Heart left ventricle (tissue), 16 donors: ENCODE measurements around the gene RTN3. TPM values are rescaled to one million over a fixed set of nuclear protein-coding genes. Genes with fewer than 3 reads are reported as not detected.

ENCODE experiments used
- ATAC-seq, 4 donors: fragments of 200-7000 bp; cut with Tn5 transposase; one replicate each; pipeline ENCODE4 v1.9.1; 2020 to 2022; ENCODE audit warnings: moderate library complexity in 4 of 4, mild to moderate bottlenecking in 3 of 4, moderate number of reproducible peaks in 1 of 4
- DNase-seq, 5 donors: peaks; one replicate each; pipeline ENCODE4 v3.0.0-alpha.2; 2020
- H3K27ac ChIP-seq, 12 donors: fragments of 200-600 bp; sonication (generic) in 4 of 12; one replicate each; pipeline versions ENCODE4 v1.5.0 to v1.8.0; 2016 to 2022; ENCODE audit warnings: mild to moderate bottlenecking in 2 of 12
- H3K27me3 ChIP-seq, 9 donors: fragments of 200-600 bp; sonication (generic) in 2 of 9; one replicate each; pipeline versions ENCODE4 v1.5.1 to v1.8.0; 2016 to 2022; ENCODE audit warnings: mild to moderate bottlenecking in 3 of 9
- H3K36me3 ChIP-seq, 9 donors: fragments of 200-600 bp; sonication (generic) in 2 of 9; one replicate each; pipeline versions ENCODE4 v1.5.0 to v1.8.0; 2018 to 2022; ENCODE audit warnings: mild to moderate bottlenecking in 2 of 9
- H3K4me1 ChIP-seq, 12 donors: fragments of 200-600 bp; sonication (generic) in 4 of 12; one replicate each; pipeline versions ENCODE4 v1.5.0 to v1.8.0; 2016 to 2022; ENCODE audit warnings: mild to moderate bottlenecking in 3 of 12
- H3K4me3 ChIP-seq, 12 donors: fragments of 200-600 bp; sonication (generic) in 4 of 12; one replicate each; pipeline versions ENCODE4 v1.5.0 to v1.8.0; 2017 to 2022; ENCODE audit warnings: mild to moderate bottlenecking in 9 of 12, moderate library complexity in 4 of 12
- H3K9me3 ChIP-seq, 12 donors: fragments of 200-600 bp; sonication (generic) in 4 of 12; one replicate each; pipeline versions ENCODE4 v1.5.0 to v1.8.0; 2016 to 2022; ENCODE audit warnings: mild to moderate bottlenecking in 1 of 12
- POLR2A ChIP-seq, 2 donors: fragments of 450-650 bp; IDR thresholded peaks; one replicate each; pipeline ENCODE4 v1.6.1; 2017; ENCODE audit warnings: antibody characterized with exemption in 2 of 2, mild to moderate bottlenecking in 2 of 2, moderate library complexity in 2 of 2
- WGBS, 4 donors: extraction: QIAGEN DNeasy Blood & Tissue Kit in 2 of 4; methylation state at CpG; one replicate each; pipeline versions ENCODE4 v1.1.5 to v1.1.7; 2013 to 2018; 5-methylcytosine and 5-hydroxymethylcytosine counted together
- intact Hi-C, 10 donors: fragments of 100-400 bp; cut with DNase I; formaldehyde crosslinking; loops; one replicate each; pipeline versions ENCODE4 v1.11.1 to v1.14.2; 2022
- polyA plus RNA-seq, 2 donors: library from polyadenylated mRNA; stranded (reverse); fragments of 200-250 nt; gene quantifications; one replicate each; pipeline ENCODE4 v1.2.3, GENCODE V29; 2013
- total RNA-seq, 9 donors: library from RNA; depleted of rRNA in 2 of 9; stranded (reverse); fragments of >200 nt in 2 of 9; fragmentation: NEBNext Ultra II Directional in 3 of 9; extraction: Animal tissue kit (Norgen Biotek cat#: 25700) in 3 of 9; gene quantifications; one replicate each; pipeline versions ENCODE4 v1.1.0 to v1.2.4, GENCODE V29; 2016 to 2023
- TF ChIP-seq, protein P1 (sequence below), 12 donors: fragments of 200-600 bp; sonication (generic) in 4 of 12; IDR thresholded peaks; one replicate each; pipeline versions ENCODE4 v1.5.0 to v1.8.0; 2018 to 2022; ENCODE audit warnings: antibody characterized with exemption in 12 of 12, mild to moderate bottlenecking in 5 of 12
- donor health status: ischemic (EF 13 %, LVEDD 7.1; RV severe dilation, severe dysfunction).
- donor health status: healthy with polysubstance abuse.
- donor health status: DM: no; HTN: yes; CAD: no.
- donor health status: DM: no; HTN: no; CAD: no.
- donor health status: ischemic (EF 25% LVEDD 6.9; RV normal size, moderate dysfunction).
- donor health status: ischemic (EF 25% LVEDD 5.7; RV mildly dilated, moderate dysfunction).
- donor health status: healthy.
- donor health status: DM: yes; HTN: yes; CAD: no.
- donor health status: ischemic (EF 35%, LVEDD 5.7; RV mildly dilated, moderate dysfunction).
- donor health status: nonischemic (EF 11% LVEDD 7.7; RV severe dilation, severe dysfunction).
- donor health status: DM: yes; HTN: yes; CAD: no.
- donor health status: PGD.
- donor health status: ischemic (EF 29% LVEDD 5.4; RV normal size, mild dysfunction).
- donor health status: nonischemic (EF 23%, LVEDD 6.1; RV moderate dilation, normal function).

RTN3 gene
- total and polyA plus RNA-seq, 11 donors: 31.2 to 82.9 (median 65.9) TPM

DNA sequence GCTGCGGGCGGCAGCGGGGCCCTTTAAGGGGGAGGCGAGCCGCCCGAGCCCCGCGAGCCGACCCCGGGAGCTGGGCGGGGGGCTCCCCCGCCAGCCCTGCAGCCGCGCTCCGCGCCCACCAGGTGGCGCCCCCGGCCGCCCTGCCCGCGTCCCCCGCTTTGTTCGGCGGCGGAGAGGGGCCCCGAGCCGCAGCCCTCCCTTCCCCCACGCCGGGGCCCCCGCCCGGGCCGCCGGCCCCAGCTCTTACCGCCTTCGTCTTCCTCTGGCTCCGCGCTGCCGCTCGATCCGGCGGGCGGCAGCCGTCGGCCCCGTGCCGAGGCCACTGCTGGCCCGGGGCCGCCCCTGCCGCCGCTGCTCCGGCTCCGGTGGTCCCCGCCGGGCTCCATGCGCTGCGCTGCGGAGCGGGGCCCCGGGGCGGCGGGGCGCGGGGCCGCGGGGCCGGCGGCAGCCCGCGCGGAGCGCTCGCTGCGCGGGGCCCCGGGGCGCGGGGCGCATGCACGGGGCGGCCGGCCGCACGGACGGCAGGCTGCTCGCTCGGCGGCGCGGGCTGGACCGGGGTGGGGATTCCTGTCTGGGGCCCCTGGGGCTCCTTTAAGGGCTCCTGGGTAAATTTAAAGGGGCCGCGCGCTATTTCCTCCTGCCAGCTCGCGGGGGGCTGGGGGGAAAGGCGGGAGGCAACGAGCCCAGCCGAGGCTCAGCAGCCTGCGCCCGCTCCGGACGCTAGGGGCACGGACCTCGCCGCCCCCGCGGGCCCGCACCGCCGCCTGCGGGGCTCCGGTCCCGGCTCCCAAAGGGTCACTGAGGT is 87.1 kb downstream of the RTN3 start, which contains the start of gene ZFTA:
Gene ZFTA, minus strand, starts transcription at position 539 of the 805 bp plus-strand sequence. Its CDS starts 153 bp downstream, at position 386.
- ATAC-seq (peak in 3 of 4 donors; percentile 39 to 49 (median 44)), DNase-seq (peak; percentile 72 to 85 (median 76))
- Histone ChIP-seq H3K27me3 (peaks cover 0 to 10% (median 0%) of the 10 kb centered on the region in 9 donors), H3K4me3 (peak within 1 kb of the TSS; percentile 62 to 99 (median 88)), H3K36me3 (peaks cover 0 to 4% (median 0%) of the 10 kb centered on the region in 9 donors), H3K4me1 (peaks cover 0 to 39% (median 21%) of the 10 kb centered on the region in 12 donors), H3K27ac (peak within 1 kb of the TSS; percentile 72 to 91 (median 86)), H3K9me3 (no peaks in the 10 kb centered on the region)
- intact Hi-C loops: loop anchor here (1.0 to 10.0 kb wide), 10 partner anchors 44 to 376 kb away; partner anchors contain the start of genes SPINDOC (in 9 of the 10) and MARK2 (in 1 of the 10)
- WGBS, 4 donors: 0 to 1% (median 1%) methylated on average over 26 to 113 of the region's 113 CpGs; no CpG with 5 or more reads in 1 of the 4 donors
- no peak for TF ChIP-seq POLR2A (IDR thresholded peaks at IDR 0.05)
- TF ChIP-seq, protein P1, sequence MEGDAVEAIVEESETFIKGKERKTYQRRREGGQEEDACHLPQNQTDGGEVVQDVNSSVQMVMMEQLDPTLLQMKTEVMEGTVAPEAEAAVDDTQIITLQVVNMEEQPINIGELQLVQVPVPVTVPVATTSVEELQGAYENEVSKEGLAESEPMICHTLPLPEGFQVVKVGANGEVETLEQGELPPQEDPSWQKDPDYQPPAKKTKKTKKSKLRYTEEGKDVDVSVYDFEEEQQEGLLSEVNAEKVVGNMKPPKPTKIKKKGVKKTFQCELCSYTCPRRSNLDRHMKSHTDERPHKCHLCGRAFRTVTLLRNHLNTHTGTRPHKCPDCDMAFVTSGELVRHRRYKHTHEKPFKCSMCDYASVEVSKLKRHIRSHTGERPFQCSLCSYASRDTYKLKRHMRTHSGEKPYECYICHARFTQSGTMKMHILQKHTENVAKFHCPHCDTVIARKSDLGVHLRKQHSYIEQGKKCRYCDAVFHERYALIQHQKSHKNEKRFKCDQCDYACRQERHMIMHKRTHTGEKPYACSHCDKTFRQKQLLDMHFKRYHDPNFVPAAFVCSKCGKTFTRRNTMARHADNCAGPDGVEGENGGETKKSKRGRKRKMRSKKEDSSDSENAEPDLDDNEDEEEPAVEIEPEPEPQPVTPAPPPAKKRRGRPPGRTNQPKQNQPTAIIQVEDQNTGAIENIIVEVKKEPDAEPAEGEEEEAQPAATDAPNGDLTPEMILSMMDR (IDR thresholded peaks at IDR 0.05): peak in 11 of 12 donors; percentile 9 to 96 (median 65)

DNA sequence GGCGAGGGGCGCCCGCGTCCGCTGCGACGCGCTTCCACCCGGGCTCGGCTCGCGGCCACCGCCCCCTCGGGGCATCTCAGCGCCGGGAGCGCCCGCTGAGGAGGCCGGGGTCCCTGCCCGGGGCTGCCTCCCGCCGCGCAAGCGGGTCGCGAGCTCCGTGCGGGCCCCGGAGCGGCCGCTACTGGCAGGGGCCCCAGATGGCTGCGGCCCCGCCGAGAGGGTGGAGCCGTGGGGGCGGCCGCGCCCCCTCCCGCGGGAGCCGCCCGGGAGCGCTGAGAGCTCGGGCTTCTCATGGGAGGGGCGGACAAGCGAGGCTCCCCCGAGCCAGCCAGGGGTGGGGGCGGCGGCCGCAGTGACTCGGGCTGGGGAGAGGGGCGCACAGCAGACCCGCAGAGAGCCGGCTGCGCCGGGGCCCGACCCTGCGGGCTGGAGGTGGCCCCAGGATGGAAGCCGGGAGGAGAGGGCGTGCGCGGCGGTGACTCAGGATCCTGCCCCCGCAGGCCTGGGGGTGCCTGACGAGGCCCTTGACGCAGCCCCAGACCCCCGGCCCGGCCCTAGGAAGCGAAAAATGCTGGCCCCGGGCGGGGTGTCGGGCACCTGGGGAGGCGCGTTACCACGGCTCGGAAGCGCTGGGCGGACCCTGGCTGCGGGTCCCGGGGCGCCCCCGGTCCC is 87.9 kb downstream of the RTN3 start:
- DNase-seq (peak; percentile 42 to 83 (median 52)), ATAC-seq (peak in 3 of 4 donors; percentile 29 to 54 (median 39))
- no peaks in the 10 kb centered on the region for H3K9me3 ChIP-seq
- peak in 1 of 2 donors; percentile 56 for TF ChIP-seq POLR2A (IDR thresholded peaks at IDR 0.05)
- TF ChIP-seq, protein P1 (IDR thresholded peaks at IDR 0.05): peak in 1 of 12 donors; percentile 8
- intact Hi-C loops: loop anchor here (1.0 to 10.0 kb wide), 10 partner anchors 43 to 376 kb away; partner anchors contain the start of genes SPINDOC (in 9 of the 10) and MARK2 (in 1 of the 10)
- H3K36me3 ChIP-seq: peaks cover 0 to 4% (median 0%) of the 10 kb centered on the region in 9 donors
- peak overlapping the region; percentile 58 to 99 (median 88) for H3K4me3 ChIP-seq
- 1% methylated on average over 82 of the region's 82 CpGs; no CpG with 5 or more reads in 2 of the 4 donors for WGBS, 4 donors
- peaks cover 0 to 32% (median 20%) of the 10 kb centered on the region in 12 donors for H3K4me1 ChIP-seq
- H3K27ac ChIP-seq: peak overlapping the region; percentile 26 to 88 (median 80)
- peaks cover 0 to 10% (median 0%) of the 10 kb centered on the region in 9 donors for H3K27me3 ChIP-seq

DNA sequence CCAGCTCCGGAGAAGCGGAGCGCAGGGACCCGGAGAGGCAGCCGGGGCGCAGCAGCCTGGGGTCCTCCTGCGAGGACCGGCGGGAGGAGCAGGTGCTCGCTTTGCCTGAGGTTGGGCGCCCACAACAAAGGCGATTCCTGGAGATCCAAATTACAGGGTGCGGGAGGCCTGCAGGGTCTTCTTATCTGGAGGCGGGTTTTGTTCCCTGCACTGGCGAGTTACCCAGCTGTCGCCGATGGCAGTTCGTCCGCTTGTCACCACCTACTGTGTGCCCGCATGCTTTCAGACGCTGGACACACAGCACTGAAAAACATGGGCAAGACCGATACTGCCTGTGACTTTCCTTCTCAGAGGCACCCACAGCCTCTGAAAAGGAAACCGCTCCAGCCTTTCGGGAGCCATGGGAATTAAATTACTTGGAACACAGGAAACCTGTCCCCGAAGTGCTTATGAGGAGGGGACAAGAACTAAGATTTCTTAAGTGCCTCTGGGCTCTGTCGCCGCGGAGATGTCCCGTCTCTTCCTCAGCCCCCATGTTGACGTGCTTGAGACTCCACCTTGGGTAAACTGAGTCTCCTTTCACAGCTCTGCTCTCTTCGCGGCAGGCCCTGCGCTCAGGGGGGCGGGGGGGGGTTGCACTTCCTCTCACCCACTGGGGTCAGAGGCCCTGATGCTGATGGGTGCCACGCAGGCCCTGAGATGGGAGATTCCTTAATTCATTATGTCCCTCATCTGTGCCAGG is 88.6 kb downstream of the RTN3 start:
- peak overlapping the region; percentile 26 to 88 (median 80) for H3K27ac ChIP-seq
- ATAC-seq (no peak), DNase-seq (peak in 2 of 5 donors; percentile 15 to 32)
- TF ChIP-seq, protein P1 (IDR thresholded peaks at IDR 0.05): no peak
- TF ChIP-seq POLR2A (IDR thresholded peaks at IDR 0.05): no peak
- intact Hi-C loops: loop anchor here (1.0 to 10.0 kb wide), 10 partner anchors 42 to 375 kb away; partner anchors contain the start of genes SPINDOC (in 10 of the 10) and MARK2 (in 1 of the 10)
- H3K4me3 ChIP-seq: peak overlapping the region; percentile 58 to 99 (median 88)
- H3K4me1 ChIP-seq: peaks cover 0 to 32% (median 20%) of the 10 kb centered on the region in 12 donors
- H3K27me3 ChIP-seq: peaks cover 0 to 10% (median 0%) of the 10 kb centered on the region in 9 donors
- no peaks in the 10 kb centered on the region for H3K9me3 ChIP-seq
- H3K36me3 ChIP-seq: peaks cover 0 to 4% (median 0%) of the 10 kb centered on the region in 9 donors
- WGBS, 4 donors: 10 to 37% (median 18%) methylated on average over 16 to 35 of the region's 35 CpGs
